AG04449 (cell line): Measurements from ENCODE around the gene NSUN6.
"Not testable (repeated sequence)": the region's sequence is repeated elsewhere in the genome, so short reads cannot be mapped to it uniquely, and the experiment has no call there.

Experiments used
- CTCF ChIA-PET: fragments of 350-600 bp; formaldehyde crosslinking; extraction: SDS; loops from one replicate; lab custom pipeline; 2021; ENCODE audit warnings: antibody characterized with exemption; lab: Yijun Ruan, JAX
- POLR2A ChIA-PET: fragments of 400-600, 350-600 bp; formaldehyde crosslinking; extraction: SDS; loops from one replicate; lab custom pipeline; 2020; ENCODE audit warnings: antibody characterized with exemption, inconsistent platforms; lab: Yijun Ruan, JAX
- DNase-seq: peaks from one replicate; pipeline ENCODE4 v3.0.0-alpha.2; 2010; ENCODE audit warnings: low read depth, low spot score
- H3K4me3 ChIP-seq: 2 replicates; pipeline ENCODE4 v1.5.1; 2011; ENCODE audit warnings: low read depth, mild to moderate bottlenecking, control low read depth, low read length
- TF ChIP-seq, protein P1 (sequence below): IDR thresholded peaks from one replicate; pipeline ENCODE4 v1.5.1; 2011; ENCODE audit warnings: mild to moderate bottlenecking, moderate library complexity, low read length, control low read depth, inconsistent platforms; ENCODE audit not compliant: insufficient read depth; ENCODE audit errors: missing control alignments

Gene NSUN6

GRCh38 chr10:18576586-18576985 lies 74.8 kb downstream of the NSUN6 start:
- TF ChIP-seq, protein P1, sequence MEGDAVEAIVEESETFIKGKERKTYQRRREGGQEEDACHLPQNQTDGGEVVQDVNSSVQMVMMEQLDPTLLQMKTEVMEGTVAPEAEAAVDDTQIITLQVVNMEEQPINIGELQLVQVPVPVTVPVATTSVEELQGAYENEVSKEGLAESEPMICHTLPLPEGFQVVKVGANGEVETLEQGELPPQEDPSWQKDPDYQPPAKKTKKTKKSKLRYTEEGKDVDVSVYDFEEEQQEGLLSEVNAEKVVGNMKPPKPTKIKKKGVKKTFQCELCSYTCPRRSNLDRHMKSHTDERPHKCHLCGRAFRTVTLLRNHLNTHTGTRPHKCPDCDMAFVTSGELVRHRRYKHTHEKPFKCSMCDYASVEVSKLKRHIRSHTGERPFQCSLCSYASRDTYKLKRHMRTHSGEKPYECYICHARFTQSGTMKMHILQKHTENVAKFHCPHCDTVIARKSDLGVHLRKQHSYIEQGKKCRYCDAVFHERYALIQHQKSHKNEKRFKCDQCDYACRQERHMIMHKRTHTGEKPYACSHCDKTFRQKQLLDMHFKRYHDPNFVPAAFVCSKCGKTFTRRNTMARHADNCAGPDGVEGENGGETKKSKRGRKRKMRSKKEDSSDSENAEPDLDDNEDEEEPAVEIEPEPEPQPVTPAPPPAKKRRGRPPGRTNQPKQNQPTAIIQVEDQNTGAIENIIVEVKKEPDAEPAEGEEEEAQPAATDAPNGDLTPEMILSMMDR = no peak
- no peak for DNase-seq
- H3K4me3 ChIP-seq = no peak overlapping the region
- ChIA-PET CTCF (interaction anchor here (0.6 kb wide), 1 partner anchor 115 kb away, joined by 3 read pairs; no protein-coding TSS in a partner anchor), POLR2A (no interaction called here)

- ChIA-PET CTCF (no interaction called here), POLR2A (no interaction called here)
- H3K4me3 ChIP-seq = no peak overlapping the region
- no peak for DNase-seq
- TF ChIP-seq, protein P1 = no peak
Observed at GRCh38 chr10:18572959-18573561, 78.3 kb downstream of the NSUN6 start.

GRCh38 chr10:18571780-18572179 lies 79.6 kb downstream of the NSUN6 start:
- DNase-seq = no peak
- H3K4me3 ChIP-seq = no peak overlapping the region
- ChIA-PET POLR2A (no interaction called here), CTCF (no interaction called here)
- TF ChIP-seq, protein P1 = no peak

- ChIA-PET POLR2A (no interaction called here), CTCF (no interaction called here)
- no peak overlapping the region for H3K4me3 ChIP-seq
- TF ChIP-seq, protein P1 = no peak
- DNase-seq = no peak
Observed at GRCh38 chr10:18571076-18571475, 80.3 kb downstream of the NSUN6 start.

GRCh38 chr10:18570386-18570785 lies 81.0 kb downstream of the NSUN6 start:
- POLR2A ChIA-PET, H3K4me3 ChIP-seq, DNase-seq, CTCF ChIA-PET: not testable (repeated sequence)

- ChIA-PET CTCF (no interaction called here), POLR2A (no interaction called here)
- DNase-seq = no peak
- no peak overlapping the region for H3K4me3 ChIP-seq
- TF ChIP-seq, protein P1 = no peak
Observed at GRCh38 chr10:18567343-18567856, 84.0 kb downstream of the NSUN6 start.

GRCh38 chr10:18566177-18566576 lies 85.2 kb downstream of the NSUN6 start:
- TF ChIP-seq, protein P1 = no peak
- no peak for DNase-seq
- POLR2A ChIA-PET = no interaction called here
- CTCF ChIA-PET = no interaction called here
- H3K4me3 ChIP-seq = no peak overlapping the region
